ENCODE data around the gene ANGEL2. TPM values are rescaled to one million over a fixed set of nuclear protein-coding genes. Genes with fewer than 3 reads are reported as not detected.

ANGEL2 gene
- total RNA-seq, 1 donor from 2014 or later, result 36.8 TPM

DNA sequence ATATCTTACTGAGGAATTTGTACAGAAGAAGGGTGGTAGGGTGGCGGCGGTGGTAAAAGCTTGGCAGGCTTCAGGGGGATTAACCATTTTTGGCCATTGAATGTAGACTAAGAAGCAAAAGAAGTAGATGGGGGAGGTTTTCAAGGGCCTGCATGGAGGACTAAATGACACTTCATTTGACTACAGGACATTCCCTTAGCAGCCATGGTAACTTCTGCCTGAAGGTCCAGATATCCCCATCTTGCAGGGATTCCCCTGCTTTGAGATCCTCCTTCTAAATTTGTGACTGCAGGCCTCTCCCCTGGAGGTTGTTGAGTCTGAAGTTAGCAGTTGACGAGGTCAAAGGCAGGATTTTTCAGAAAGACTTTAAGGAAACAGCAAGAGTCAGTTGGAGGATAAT is 60.6 kb downstream of the ANGEL2 start:
- H3K4me3 ChIP-seq (ENCODE audit: low read depth, low read length), result no peak overlapping the region
- H3K36me3 ChIP-seq (ENCODE audit: control insufficient read depth, insufficient read depth, low read length), result no peaks in the 10 kb centered on the region
- peaks cover 6% of the 10 kb centered on the region for H3K27me3 ChIP-seq (ENCODE audit: control insufficient read depth, insufficient read depth, low read length)
- DNase-seq (ENCODE audit: low read depth), result no peak
- no peak for TF ChIP-seq CTCF (IDR thresholded peaks at IDR 0.05; ENCODE audit: insufficient read depth, low read length, poor library complexity, severe bottlenecking)

DNA sequence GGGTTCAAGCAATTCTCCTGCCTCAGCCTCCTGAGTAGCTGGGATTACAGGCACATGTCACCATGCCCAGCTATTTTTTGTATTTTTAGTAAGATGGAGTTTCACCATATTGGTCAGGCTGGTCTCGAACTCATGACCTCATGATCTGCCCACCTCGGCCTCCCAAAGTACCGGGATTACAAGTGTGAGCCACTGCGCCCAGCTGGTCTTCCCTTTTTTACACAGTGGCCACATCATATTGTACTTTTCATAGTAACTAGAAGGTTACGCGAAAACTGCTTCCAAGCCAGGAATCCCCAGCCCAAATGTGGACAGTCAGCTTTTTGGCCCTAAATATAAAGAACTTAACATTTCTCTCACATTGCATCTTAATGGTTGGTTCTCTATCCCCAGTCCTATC is 61.2 kb downstream of the ANGEL2 start:
- Histone ChIP-seq H3K36me3 (ENCODE audit: control insufficient read depth, insufficient read depth, low read length) (no peaks in the 10 kb centered on the region), H3K27me3 (ENCODE audit: control insufficient read depth, insufficient read depth, low read length) (peaks cover 7% of the 10 kb centered on the region), H3K4me3 (ENCODE audit: low read depth, low read length) (no peak overlapping the region)
- DNase-seq (ENCODE audit: low read depth), result no peak
- no peak for TF ChIP-seq CTCF (IDR thresholded peaks at IDR 0.05; ENCODE audit: insufficient read depth, low read length, poor library complexity, severe bottlenecking)

DNA sequence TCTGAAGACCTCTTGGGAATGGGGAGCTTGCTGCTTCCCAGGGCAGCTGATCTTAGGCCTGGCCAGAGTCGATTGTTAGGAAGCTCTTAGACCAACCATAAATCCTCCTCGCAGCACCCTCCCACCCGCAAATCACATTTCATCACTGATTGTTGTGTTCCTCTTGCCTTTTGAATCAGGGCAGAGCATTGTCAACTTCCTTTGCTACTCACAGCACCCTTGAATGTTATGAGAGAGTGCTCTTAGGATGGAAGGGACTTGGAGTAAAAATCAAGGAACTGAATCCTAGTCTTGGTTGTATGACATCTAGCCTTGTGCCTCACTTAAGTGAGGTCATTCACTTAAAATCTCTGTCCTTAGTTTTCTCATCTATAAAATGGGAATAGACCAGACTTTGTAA is 62.3 kb downstream of the ANGEL2 start:
- H3K36me3 ChIP-seq (ENCODE audit: control insufficient read depth, insufficient read depth, low read length), result no peaks in the 10 kb centered on the region
- no peak for TF ChIP-seq CTCF (IDR thresholded peaks at IDR 0.05; ENCODE audit: insufficient read depth, low read length, poor library complexity, severe bottlenecking)
- DNase-seq (ENCODE audit: low read depth), result no peak
- no peak overlapping the region for H3K4me3 ChIP-seq (ENCODE audit: low read depth, low read length)
- peaks cover 12% of the 10 kb centered on the region for H3K27me3 ChIP-seq (ENCODE audit: control insufficient read depth, insufficient read depth, low read length)

DNA sequence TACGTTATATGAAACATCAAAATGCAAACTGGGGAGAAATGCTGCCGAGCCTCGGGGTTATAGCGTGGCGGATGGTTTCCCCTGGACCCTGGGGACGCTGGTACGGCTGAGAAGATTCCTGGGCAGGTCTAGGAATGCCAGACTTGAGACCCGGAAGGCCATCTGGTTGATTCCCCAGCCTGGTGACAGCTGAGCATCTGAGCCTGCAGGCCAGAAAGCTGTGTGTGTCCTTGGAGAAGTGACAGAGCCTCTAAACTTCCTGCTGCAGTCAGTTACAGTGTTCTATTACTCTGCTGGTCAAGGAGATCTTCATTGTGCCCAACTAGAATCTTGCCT is 63.1 kb downstream of the ANGEL2 start:
- H3K36me3 ChIP-seq (ENCODE audit: control insufficient read depth, insufficient read depth, low read length), result no peaks in the 10 kb centered on the region
- H3K4me3 ChIP-seq (ENCODE audit: low read depth, low read length), result no peak overlapping the region
- peaks cover 12% of the 10 kb centered on the region for H3K27me3 ChIP-seq (ENCODE audit: control insufficient read depth, insufficient read depth, low read length)
- no peak for TF ChIP-seq CTCF (IDR thresholded peaks at IDR 0.05; ENCODE audit: insufficient read depth, low read length, poor library complexity, severe bottlenecking)
- no peak for DNase-seq (ENCODE audit: low read depth)

GRCh38 chr1:212951947-212952640 is 63.6 kb downstream of the ANGEL2 start:
- Histone ChIP-seq H3K36me3 (ENCODE audit: control insufficient read depth, insufficient read depth, low read length) (no peaks in the 10 kb centered on the region), H3K27me3 (ENCODE audit: control insufficient read depth, insufficient read depth, low read length) (peaks cover 12% of the 10 kb centered on the region), H3K4me3 (ENCODE audit: low read depth, low read length) (no peak overlapping the region)
- DNase-seq (ENCODE audit: low read depth), result no peak
- no peak for TF ChIP-seq CTCF (IDR thresholded peaks at IDR 0.05; ENCODE audit: insufficient read depth, low read length, poor library complexity, severe bottlenecking)
